Mesenchymal stem cell (in vitro differentiated cells and primary cell): Measurements from ENCODE around the gene CLCN3.

Source experiments
- DNase-seq: peaks from one replicate; pipeline ENCODE4 v3.0.0-alpha.2; 2013
- H2AFZ ChIP-seq: one replicate; pipeline ENCODE4 v1.6.1; 2013; ENCODE audit warnings: low read depth, mild to moderate bottlenecking, control low read depth, inconsistent platforms, low read length, moderate library complexity
- H2AK5ac ChIP-seq: 2 replicates; pipeline ENCODE4 v1.6.1; 2013; ENCODE audit warnings: low read length, moderate library complexity, mild to moderate bottlenecking, inconsistent platforms; ENCODE audit not compliant: severe bottlenecking
- H2BK120ac ChIP-seq: one replicate; pipeline ENCODE4 v1.6.1; 2013; ENCODE audit warnings: low read depth, mild to moderate bottlenecking, inconsistent platforms, low read length, moderate library complexity
- H2BK12ac ChIP-seq, 2 experiments: one replicate each; pipeline ENCODE4 v1.6.1; 2013; ENCODE audit warnings: inconsistent platforms in 2 of 2, low read length in 2 of 2, mild to moderate bottlenecking in 2 of 2, moderate library complexity in 2 of 2, control low read depth in 1 of 2
- H2BK15ac ChIP-seq: one replicate; pipeline ENCODE4 v1.6.1; 2013; ENCODE audit warnings: mild to moderate bottlenecking, low read depth, inconsistent platforms; ENCODE audit not compliant: poor library complexity, severe bottlenecking
- H2BK5ac ChIP-seq: 2 replicates; pipeline ENCODE4 v1.6.1; 2013; ENCODE audit warnings: low read depth, mild to moderate bottlenecking, low read length, control low read depth, inconsistent platforms; ENCODE audit not compliant: poor library complexity, severe bottlenecking
- H3K14ac ChIP-seq, 2 experiments: one replicate each; pipeline ENCODE4 v1.6.1; 2013; ENCODE audit warnings: inconsistent platforms in 2 of 2, low read length in 2 of 2, control low read depth in 1 of 2, mild to moderate bottlenecking in 1 of 2, moderate library complexity in 1 of 2
- H3K18ac ChIP-seq, 2 experiments: one replicate each; pipeline ENCODE4 v1.6.1; 2013; ENCODE audit warnings: inconsistent platforms in 2 of 2, low read length in 2 of 2, control low read depth in 1 of 2, low read depth in 1 of 2, mild to moderate bottlenecking in 1 of 2
- H3K23ac ChIP-seq, 2 experiments: one replicate each; pipeline ENCODE4 v1.6.1; 2013; ENCODE audit warnings: inconsistent platforms in 2 of 2, low read length in 2 of 2, mild to moderate bottlenecking in 2 of 2, moderate library complexity in 2 of 2, control low read depth in 1 of 2
- H3K27ac ChIP-seq: 2 replicates; pipeline ENCODE4 v1.5.1; 2013; ENCODE audit warnings: mild to moderate bottlenecking, moderate library complexity, low read length, control low read depth, inconsistent platforms; ENCODE audit not compliant: poor library complexity, severe bottlenecking
- H3K27me3 ChIP-seq, 2 experiments: 2 replicates each; pipeline versions ENCODE4 v1.6.1 to v1.7.0; 2013; ENCODE audit warnings: low read length in 2 of 2, mild to moderate bottlenecking in 2 of 2, moderate library complexity in 2 of 2, control low read depth in 1 of 2, inconsistent platforms in 1 of 2; ENCODE audit not compliant: control insufficient read depth in 1 of 2, insufficient read depth in 1 of 2
- H3K36me3 ChIP-seq, 2 experiments: 2 replicates each; pipeline versions ENCODE4 v1.6.1 to v1.7.0; 2013; ENCODE audit warnings: low read length in 2 of 2, control low read depth in 1 of 2, inconsistent platforms in 1 of 2, low read depth in 1 of 2, mild to moderate bottlenecking in 1 of 2; ENCODE audit not compliant: insufficient read depth in 2 of 2, control insufficient read depth in 1 of 2
- H3K4ac ChIP-seq, 2 experiments: one replicate each; pipeline ENCODE4 v1.6.1; 2013; ENCODE audit warnings: inconsistent platforms in 2 of 2, low read length in 2 of 2, mild to moderate bottlenecking in 2 of 2, moderate library complexity in 2 of 2, control low read depth in 1 of 2, low read depth in 1 of 2
- H3K4me1 ChIP-seq: 2 replicates; pipeline ENCODE4 v1.6.1; 2013; ENCODE audit warnings: low read depth, low read length, control low read depth; ENCODE audit not compliant: control insufficient read depth, insufficient read depth
- H3K4me2 ChIP-seq: 2 replicates; pipeline ENCODE4 v1.6.1; 2013; ENCODE audit warnings: low read length, mild to moderate bottlenecking, inconsistent platforms; ENCODE audit not compliant: poor library complexity, severe bottlenecking
- H3K4me3 ChIP-seq, 2 experiments: 2 replicates each; pipeline versions ENCODE4 v1.5.1 to v1.7.0; 2013; ENCODE audit warnings: low read length in 2 of 2, mild to moderate bottlenecking in 2 of 2, control low read depth in 1 of 2, low read depth in 1 of 2; ENCODE audit not compliant: insufficient read depth in 1 of 2
- H3K79me1 ChIP-seq: replicated peaks from 2 replicates; pipeline ENCODE4 v1.6.1; 2013; ENCODE audit warnings: mild to moderate bottlenecking, control low read depth, low read length, inconsistent platforms; ENCODE audit not compliant: poor library complexity, severe bottlenecking
- H3K9ac ChIP-seq: 2 replicates; pipeline ENCODE4 v1.7.0; 2013; ENCODE audit warnings: mild to moderate bottlenecking, low read length, moderate library complexity
- H3K9me3 ChIP-seq: 2 replicates; pipeline ENCODE4 v1.7.0; 2013; ENCODE audit warnings: mild to moderate bottlenecking, low read length; ENCODE audit not compliant: control insufficient read depth
- H4K8ac ChIP-seq: one replicate; pipeline ENCODE4 v1.6.1; 2013; ENCODE audit warnings: inconsistent platforms, mild to moderate bottlenecking, low read length, moderate library complexity
- H4K91ac ChIP-seq: one replicate; pipeline ENCODE4 v1.6.1; 2013; ENCODE audit warnings: mild to moderate bottlenecking, low read length, inconsistent platforms
- WGBS: methylation state at CpG from one replicate; pipeline ENCODE4 v1.1.7; 2013; ENCODE audit warnings: mixed read lengths; 5-methylcytosine and 5-hydroxymethylcytosine counted together

The CLCN3 gene

GRCh38 chr4:169594560-169595195, 25.7 kb upstream of the CLCN3 start:
- Histone ChIP-seq H3K27ac (no peak overlapping the region), H3K23ac (no peak overlapping the region), H3K9ac (no peak overlapping the region), H3K4ac (no peak overlapping the region), H4K8ac (no peak overlapping the region), H3K4me1 (no peaks in the 10 kb centered on the region), H3K4me3 (no peak overlapping the region), H2BK12ac (no peak overlapping the region), H3K27me3 (no peaks in the 10 kb centered on the region), H3K36me3 (peaks cover 8 to 40% of the 10 kb centered on the region in 2 experiments), H2BK15ac (no peak overlapping the region), H3K14ac (no peak overlapping the region), H2AFZ (no peak overlapping the region), H3K18ac (no peak overlapping the region), H3K79me1 (no peaks in the 10 kb centered on the region), H3K4me2 (no peak overlapping the region), H2BK120ac (no peak overlapping the region), H3K9me3 (no peaks in the 10 kb centered on the region), H2BK5ac (no peak overlapping the region), H4K91ac (no peak overlapping the region), H2AK5ac (no peak overlapping the region)
- no peak for DNase-seq

GRCh38 chr4:169601016-169601771, 19.2 kb upstream of the CLCN3 start:
- Histone ChIP-seq H3K9me3 (no peaks in the 10 kb centered on the region), H3K4me3 (no peak overlapping the region), H3K9ac (no peak overlapping the region), H3K18ac (no peak overlapping the region), H2BK12ac (no peak overlapping the region), H3K4ac (no peak overlapping the region), H4K91ac (no peak overlapping the region), H3K79me1 (peaks cover under 1% of the 10 kb centered on the region), H2BK120ac (no peak overlapping the region), H3K27me3 (no peaks in the 10 kb centered on the region), H2AK5ac (no peak overlapping the region), H2AFZ (no peak overlapping the region), H2BK5ac (no peak overlapping the region), H3K36me3 (peaks cover 4 to 48% of the 10 kb centered on the region in 2 experiments), H3K27ac (no peak overlapping the region), H3K14ac (no peak overlapping the region), H3K23ac (no peak overlapping the region), H3K4me1 (no peaks in the 10 kb centered on the region), H2BK15ac (no peak overlapping the region), H3K4me2 (no peak overlapping the region), H4K8ac (no peak overlapping the region)
- DNase-seq: no peak

GRCh38 chr4:169603312-169603711, 17.1 kb upstream of the CLCN3 start:
- no peak for DNase-seq
- no peak overlapping the region for H4K91ac ChIP-seq
- H3K36me3 ChIP-seq: peaks cover 0 to 36% of the 10 kb centered on the region in 2 experiments
- H3K4ac ChIP-seq: no peak overlapping the region
- H3K18ac ChIP-seq: no peak overlapping the region
- no peak overlapping the region for H2BK120ac ChIP-seq
- H3K9me3 ChIP-seq: no peaks in the 10 kb centered on the region
- H2BK12ac ChIP-seq: no peak overlapping the region
- no CpG with 5 or more reads among the region's 2 CpGs for WGBS
- H3K79me1 ChIP-seq: peaks cover 6% of the 10 kb centered on the region
- no peak overlapping the region for H3K27ac ChIP-seq
- no peak overlapping the region for H3K4me2 ChIP-seq
- H2BK15ac ChIP-seq: no peak overlapping the region
- H2AFZ ChIP-seq: no peak overlapping the region
- H2BK5ac ChIP-seq: no peak overlapping the region
- no peak overlapping the region for H2AK5ac ChIP-seq
- H3K4me1 ChIP-seq: no peaks in the 10 kb centered on the region
- H3K4me3 ChIP-seq: no peak overlapping the region
- H3K14ac ChIP-seq: no peak overlapping the region
- no peak overlapping the region for H3K23ac ChIP-seq
- H3K9ac ChIP-seq: no peak overlapping the region
- no peaks in the 10 kb centered on the region for H3K27me3 ChIP-seq
- no peak overlapping the region for H4K8ac ChIP-seq

- no peak overlapping the region for H2BK5ac ChIP-seq
- H3K9me3 ChIP-seq: no peaks in the 10 kb centered on the region
- H3K4me3 ChIP-seq: no peak overlapping the region
- H3K36me3 ChIP-seq: peaks cover 0 to 32% of the 10 kb centered on the region in 2 experiments
- H2AK5ac ChIP-seq: no peak overlapping the region
- no peak overlapping the region for H2BK12ac ChIP-seq
- no peak overlapping the region for H4K8ac ChIP-seq
- no peak overlapping the region for H3K14ac ChIP-seq
- no peak overlapping the region for H2BK15ac ChIP-seq
- H2AFZ ChIP-seq: no peak overlapping the region
- H3K18ac ChIP-seq: no peak overlapping the region
- H3K4me1 ChIP-seq: no peaks in the 10 kb centered on the region
- 83% methylated on average over 1 of the region's 1 CpG for WGBS
- H3K4ac ChIP-seq: no peak overlapping the region
- peak; percentile 79 for DNase-seq
- no peak overlapping the region for H3K27ac ChIP-seq
- H2BK120ac ChIP-seq: no peak overlapping the region
- no peak overlapping the region for H3K23ac ChIP-seq
- H4K91ac ChIP-seq: no peak overlapping the region
- H3K79me1 ChIP-seq: peaks cover 6% of the 10 kb centered on the region
- peak overlapping the region; percentile 69 for H3K9ac ChIP-seq
- no peak overlapping the region for H3K4me2 ChIP-seq
- no peaks in the 10 kb centered on the region for H3K27me3 ChIP-seq
Observed at GRCh38 chr4:169604131-169604900, 16.1 kb upstream of the CLCN3 start.
